IMR-90 (cell line): Measurements from ENCODE around the gene ABCA12. TPM values are rescaled to one million over a fixed set of nuclear protein-coding genes. Genes with fewer than 3 reads are reported as not detected.

Experiments
- ATAC-seq: fragments of 200-7000 bp; cut with Tn5 transposase; 2 replicates; pipeline ENCODE4 v1.9.1; 2020; ENCODE audit warnings: low read depth, mild to moderate bottlenecking, moderate library complexity
- BruUV-seq: library from RNA; stranded (reverse); fragments of 400-500 nt; replicated peaks from 2 replicates; lab custom pipeline; 2021; lab: Mats Ljungman, UMichigan
- CTCF ChIA-PET: fragments of 300-600 bp; formaldehyde crosslinking; extraction: SDS; loops from one replicate; lab custom pipeline; 2021; ENCODE audit warnings: antibody characterized with exemption; lab: Yijun Ruan, JAX
- POLR2A ChIA-PET: fragments of 300-600 bp; sonication (Branson Sonifier 250); formaldehyde crosslinking; loops from one replicate; lab custom pipeline; 2022; ENCODE audit warnings: antibody characterized with exemption; ENCODE audit not compliant: unreplicated experiment; lab: Charles Lee
- DNase-seq: peaks from one replicate; pipeline ENCODE4 v3.0.0; 2013
- H2AFZ ChIP-seq: replicated peaks from 2 replicates; pipeline ENCODE3; 2013; ENCODE audit warnings: low read length, mild to moderate bottlenecking; ENCODE audit not compliant: poor library complexity
- H2AK5ac ChIP-seq: 2 replicates; pipeline ENCODE4 v1.6.1; 2013; ENCODE audit warnings: low read depth, low read length, inconsistent platforms
- H2AK9ac ChIP-seq: replicated peaks from 2 replicates; pipeline ENCODE3; 2013; ENCODE audit warnings: mild to moderate bottlenecking, low read depth, low read length, moderate library complexity; ENCODE audit not compliant: poor library complexity
- H2BK120ac ChIP-seq: 2 replicates; pipeline ENCODE4 v1.6.1; 2013; ENCODE audit warnings: low read depth, low read length, inconsistent platforms
- H2BK15ac ChIP-seq: 3 replicates; pipeline ENCODE4 v1.6.1; 2013; ENCODE audit warnings: low read depth, low read length, inconsistent platforms
- H2BK20ac ChIP-seq: 2 replicates; pipeline ENCODE4 v1.6.1; 2013; ENCODE audit warnings: low read depth, mild to moderate bottlenecking, inconsistent platforms, low read length, moderate library complexity
- H2BK5ac ChIP-seq: 2 replicates; pipeline ENCODE4 v1.6.1; 2013; ENCODE audit warnings: mild to moderate bottlenecking, low read depth, low read length, inconsistent platforms; ENCODE audit not compliant: poor library complexity, severe bottlenecking
- H3K14ac ChIP-seq: replicated peaks from 2 replicates; pipeline ENCODE4 v1.6.1; 2013; ENCODE audit warnings: low read depth, low read length, inconsistent platforms
- H3K18ac ChIP-seq: 2 replicates; pipeline ENCODE4 v1.6.1; 2013; ENCODE audit warnings: low read depth, low read length, control low read depth
- H3K23ac ChIP-seq: 2 replicates; pipeline ENCODE4 v1.6.1; 2013; ENCODE audit warnings: low read depth, low read length, inconsistent platforms
- H3K27ac ChIP-seq: 2 replicates; pipeline ENCODE4 v1.5.1; 2013; ENCODE audit warnings: mild to moderate bottlenecking, control low read depth, low read length; ENCODE audit not compliant: insufficient read depth
- H3K27me3 ChIP-seq: 2 replicates; pipeline ENCODE4 v1.6.1; 2013; ENCODE audit warnings: low read length; ENCODE audit not compliant: control insufficient read depth, insufficient read depth
- H3K36me3 ChIP-seq: 2 replicates; pipeline ENCODE4 v1.6.1; 2013; ENCODE audit warnings: low read length, mixed read lengths; ENCODE audit not compliant: control insufficient read depth, insufficient read depth
- H3K4ac ChIP-seq: 2 replicates; pipeline ENCODE4 v1.6.1; 2013; ENCODE audit warnings: low read depth, low read length, inconsistent platforms
- H3K4me1 ChIP-seq: 2 replicates; pipeline ENCODE4 v1.6.1; 2013; ENCODE audit warnings: low read length, mixed read lengths; ENCODE audit not compliant: control insufficient read depth, insufficient read depth
- H3K4me2 ChIP-seq: 2 replicates; pipeline ENCODE4 v1.6.1; 2013; ENCODE audit warnings: low read depth, mild to moderate bottlenecking, control low read depth, low read length, moderate library complexity
- H3K4me3 ChIP-seq: 2 replicates; pipeline ENCODE4 v1.5.1; 2013; ENCODE audit warnings: low read depth, mild to moderate bottlenecking, control low read depth, low read length, moderate library complexity; ENCODE audit not compliant: insufficient read depth
- H3K56ac ChIP-seq: 2 replicates; pipeline ENCODE4 v1.6.1; 2013; ENCODE audit warnings: low read length, inconsistent platforms; ENCODE audit not compliant: insufficient read depth; ENCODE audit errors: extremely low read depth
- H3K79me1 ChIP-seq, 2 experiments: 2 replicates each; pipeline ENCODE4 v1.6.1; 2013; ENCODE audit warnings: low read length in 2 of 2, inconsistent platforms in 1 of 2, low read depth in 1 of 2
- H3K9ac ChIP-seq: 2 replicates; pipeline ENCODE4 v1.6.1; 2013; ENCODE audit warnings: low read depth, low read length, control low read depth
- H3K9me1 ChIP-seq: 2 replicates; pipeline ENCODE4 v1.6.1; 2013; ENCODE audit warnings: low read length, inconsistent platforms; ENCODE audit not compliant: insufficient read depth
- H3K9me3 ChIP-seq: 2 replicates; pipeline ENCODE4 v1.6.1; 2013; ENCODE audit warnings: low read length; ENCODE audit not compliant: control insufficient read depth, insufficient read depth
- H4K20me1 ChIP-seq: 2 replicates; pipeline ENCODE4 v1.6.1; 2013; ENCODE audit warnings: low read length, inconsistent platforms; ENCODE audit not compliant: insufficient read depth
- H4K5ac ChIP-seq: 2 replicates; pipeline ENCODE4 v1.6.1; 2013; ENCODE audit warnings: mild to moderate bottlenecking, low read depth, low read length, control low read depth
- H4K8ac ChIP-seq, 2 experiments: 2 replicates each; pipeline ENCODE4 v1.6.1; 2013; ENCODE audit warnings: low read depth in 2 of 2, low read length in 2 of 2, control low read depth in 1 of 2, inconsistent platforms in 1 of 2
- H4K91ac ChIP-seq: 2 replicates; pipeline ENCODE4 v1.6.1; 2013; ENCODE audit warnings: low read depth, low read length, inconsistent platforms; ENCODE audit not compliant: insufficient read depth
- BHLHE40 ChIP-seq: fragments of 150-350 bp; IDR thresholded peaks from 2 replicates; pipeline ENCODE4 v1.6.1; 2016; ENCODE audit warnings: mild to moderate bottlenecking, low read depth, low read length
- CEBPB ChIP-seq: IDR thresholded peaks from 2 replicates; pipeline ENCODE4 v1.6.1; 2012; ENCODE audit warnings: low read depth, low read length, improper control_type of control experiment
- CHD1 ChIP-seq: IDR thresholded peaks from 2 replicates; pipeline ENCODE4 v1.6.1; 2012; ENCODE audit warnings: low read depth, low read length, improper control_type of control experiment
- CTCF ChIP-seq: conservative IDR thresholded peaks from 2 replicates; pipeline ENCODE4 v1.5.1; 2012; ENCODE audit warnings: mild to moderate bottlenecking, low read depth, low read length, improper control_type of control experiment
- FOS ChIP-seq: fragments of 150-350 bp; IDR thresholded peaks from 2 replicates; pipeline ENCODE4 v1.6.1; 2016; ENCODE audit warnings: low read depth, low read length
- MAFK ChIP-seq: IDR thresholded peaks from 2 replicates; pipeline ENCODE4 v1.6.1; 2012; ENCODE audit warnings: low read depth, low read length, improper control_type of control experiment
- MAZ ChIP-seq: IDR thresholded peaks from 2 replicates; pipeline ENCODE4 v1.6.1; 2012; ENCODE audit warnings: low read depth, mild to moderate bottlenecking, low read length, improper control_type of control experiment, moderate library complexity, borderline replicate concordance
- MXI1 ChIP-seq: IDR thresholded peaks from 2 replicates; pipeline ENCODE4 v1.6.1; 2012; ENCODE audit warnings: low read depth, mild to moderate bottlenecking, low read length, moderate library complexity, borderline replicate concordance
- NFE2L2 ChIP-seq: fragments of 150-350 bp; IDR thresholded peaks from 2 replicates; pipeline ENCODE4 v1.6.1; 2016; ENCODE audit warnings: low read depth, mild to moderate bottlenecking, low read length
- POLR2A ChIP-seq: IDR thresholded peaks from 2 replicates; pipeline ENCODE4 v1.6.1; 2012; ENCODE audit warnings: mild to moderate bottlenecking, low read depth, low read length
- RAD21 ChIP-seq: IDR thresholded peaks from 2 replicates; pipeline ENCODE4 v1.6.1; 2012; ENCODE audit warnings: low read length, improper control_type of control experiment
- RCOR1 ChIP-seq: IDR thresholded peaks from 2 replicates; pipeline ENCODE4 v1.6.1; 2012; ENCODE audit warnings: mild to moderate bottlenecking, low read length, improper control_type of control experiment; ENCODE audit not compliant: insufficient replicate concordance
- RFX5 ChIP-seq: IDR thresholded peaks from 2 replicates; pipeline ENCODE4 v1.8.0; 2012; ENCODE audit warnings: low read depth, mild to moderate bottlenecking, low read length, moderate library complexity
- SMC3 ChIP-seq: fragments of 150-350 bp; IDR thresholded peaks from 2 replicates; pipeline ENCODE4 v1.6.1; 2016; ENCODE audit warnings: low read depth, mild to moderate bottlenecking, antibody characterized with exemption, low read length, moderate library complexity
- WGBS, 2 experiments: methylation state at CpG; one replicate each; pipeline versions ENCODE4 v1.1.5 to v1.1.7; 2013; ENCODE audit warnings: missing lambda C conversion rate in 2 of 2; ENCODE audit not compliant: insufficient read length in 1 of 2; ENCODE audit errors: extremely low coverage in 2 of 2; 5-methylcytosine and 5-hydroxymethylcytosine counted together
- dilution Hi-C: fragments of 300-500 bp; cut with HindIII; formaldehyde crosslinking; loops from one replicate; pipeline ENCODE4 v1.14.3; 2018; ENCODE audit warnings: low sequenced_read_pairs; ENCODE audit not compliant: unreplicated experiment
- in situ Hi-C: fragments of 300-500 bp; cut with MboI; formaldehyde crosslinking; loops from 3 replicates; pipeline ENCODE4 v1.14.3; 2019; ENCODE audit warnings: low sequenced_read_pairs, inconsistent platforms, mixed read lengths
- intact Hi-C: fragments of 100-400 bp; cut with micrococcal nuclease; formaldehyde crosslinking; loops from 2 replicates; pipeline ENCODE4 v1.10.0; 2022
- polyA plus RNA-seq, 3 experiments: library from polyadenylated mRNA; depleted of rRNA; stranded (reverse); fragments of >200 nt; gene quantifications; 2 replicates each; pipeline ENCODE4 v1.2.3, GENCODE V29; 2012; ENCODE audit warnings: low replicate concordance in 1 of 3
- total RNA-seq: library from RNA; depleted of rRNA; stranded (reverse); fragments of >200 nt; gene quantifications from 2 replicates; pipeline ENCODE4 v1.2.3, GENCODE V29; 2012
- TF ChIP-seq, protein P1 (sequence below): fragments of 150-350 bp; IDR thresholded peaks from 2 replicates; pipeline ENCODE4 v1.6.1; 2017; ENCODE audit warnings: mild to moderate bottlenecking, antibody characterized with exemption, low read length, low read depth
- TF ChIP-seq, protein P2 (sequence below): fragments of 150-350 bp; IDR thresholded peaks from 2 replicates; pipeline ENCODE4 v1.6.1; 2016; ENCODE audit warnings: low read depth, mild to moderate bottlenecking, low read length, moderate library complexity, borderline replicate concordance

ABCA12 gene
- total and polyA plus RNA-seq, 2 of the 4 experiments (the other 2 are of a cell fraction) = under 0.01 TPM; not detected in 1

DNA sequence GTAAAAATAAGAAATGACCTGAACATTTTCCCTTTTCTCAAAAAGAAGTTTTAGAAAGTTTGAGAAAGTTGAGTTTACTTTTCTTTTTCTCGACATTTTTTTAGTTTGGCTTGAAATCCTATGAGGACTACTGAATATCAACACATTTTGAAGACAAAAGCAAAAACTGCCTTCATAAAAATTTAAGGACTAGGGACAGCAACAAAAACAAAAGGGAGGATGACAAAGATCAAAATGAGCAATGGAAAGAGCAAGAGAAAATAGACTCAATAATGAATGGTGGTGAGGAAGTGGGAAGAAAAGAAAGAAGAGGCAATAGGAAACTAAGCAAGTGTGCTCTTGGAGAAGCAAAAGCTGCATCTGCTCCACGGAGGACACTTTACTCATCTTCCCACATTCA lies 82.5 kb downstream of the ABCA12 start:
- no peak for ATAC-seq
- H2AK9ac ChIP-seq = no peak overlapping the region
- H3K27ac ChIP-seq = no peak overlapping the region
- H3K9ac ChIP-seq = no peak overlapping the region
- no peak overlapping the region for H2BK20ac ChIP-seq
- no peaks in the 10 kb centered on the region for H4K20me1 ChIP-seq
- ChIA-PET CTCF (no interaction called here), POLR2A (no interaction called here)
- TF ChIP-seq SMC3 (no peak), BHLHE40 (no peak), FOS (no peak), CTCF (no peak), RAD21 (no peak), MXI1 (no peak), CEBPB (no peak), NFE2L2 (no peak), POLR2A (no peak), RFX5 (no peak), MAFK (no peak), MAZ (no peak), CHD1 (no peak), RCOR1 (no peak)
- TF ChIP-seq, protein P1, sequence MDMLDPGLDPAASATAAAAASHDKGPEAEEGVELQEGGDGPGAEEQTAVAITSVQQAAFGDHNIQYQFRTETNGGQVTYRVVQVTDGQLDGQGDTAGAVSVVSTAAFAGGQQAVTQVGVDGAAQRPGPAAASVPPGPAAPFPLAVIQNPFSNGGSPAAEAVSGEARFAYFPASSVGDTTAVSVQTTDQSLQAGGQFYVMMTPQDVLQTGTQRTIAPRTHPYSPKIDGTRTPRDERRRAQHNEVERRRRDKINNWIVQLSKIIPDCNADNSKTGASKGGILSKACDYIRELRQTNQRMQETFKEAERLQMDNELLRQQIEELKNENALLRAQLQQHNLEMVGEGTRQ = no peak
- TF ChIP-seq, protein P2, sequence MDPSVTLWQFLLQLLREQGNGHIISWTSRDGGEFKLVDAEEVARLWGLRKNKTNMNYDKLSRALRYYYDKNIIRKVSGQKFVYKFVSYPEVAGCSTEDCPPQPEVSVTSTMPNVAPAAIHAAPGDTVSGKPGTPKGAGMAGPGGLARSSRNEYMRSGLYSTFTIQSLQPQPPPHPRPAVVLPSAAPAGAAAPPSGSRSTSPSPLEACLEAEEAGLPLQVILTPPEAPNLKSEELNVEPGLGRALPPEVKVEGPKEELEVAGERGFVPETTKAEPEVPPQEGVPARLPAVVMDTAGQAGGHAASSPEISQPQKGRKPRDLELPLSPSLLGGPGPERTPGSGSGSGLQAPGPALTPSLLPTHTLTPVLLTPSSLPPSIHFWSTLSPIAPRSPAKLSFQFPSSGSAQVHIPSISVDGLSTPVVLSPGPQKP = no peak
- intact Hi-C loops (no loop called here), dilution Hi-C loops (no loop called here), in situ Hi-C loops (no loop called here)
- H3K23ac ChIP-seq = no peak overlapping the region
- no peak overlapping the region for H4K8ac ChIP-seq
- H3K4me2 ChIP-seq = no peak overlapping the region
- no peak overlapping the region for H2BK120ac ChIP-seq
- H3K36me3 ChIP-seq = no peaks in the 10 kb centered on the region
- H3K9me1 ChIP-seq = no peaks in the 10 kb centered on the region
- H3K4me1 ChIP-seq = no peaks in the 10 kb centered on the region
- H2BK5ac ChIP-seq = no peak overlapping the region
- H3K27me3 ChIP-seq = no peaks in the 10 kb centered on the region
- no peaks in the 10 kb centered on the region for H3K79me1 ChIP-seq
- DNase-seq = no peak
- H3K9me3 ChIP-seq = no peaks in the 10 kb centered on the region
- H2BK15ac ChIP-seq = no peak overlapping the region
- no peak overlapping the region for H3K4me3 ChIP-seq
- H3K56ac ChIP-seq = no peak overlapping the region
- no peak overlapping the region for H3K4ac ChIP-seq
- no peak overlapping the region for H3K18ac ChIP-seq
- WGBS, 2 experiments = 33% methylated on average over 1 of the region's 2 CpGs; no CpG with 5 or more reads in 1 of the 2 experiments
- H2AFZ ChIP-seq = no peak overlapping the region
- H2AK5ac ChIP-seq = no peak overlapping the region
- no peak overlapping the region for H4K91ac ChIP-seq
- no peak overlapping the region for H3K14ac ChIP-seq
- H4K5ac ChIP-seq = no peak overlapping the region
- no TSS peak for BruUV-seq
